NCI-H524 treated with DMSO at 0.1 percent for 48 hours (cell line): Measurements from ENCODE around the gene IL1RL2.

ENCODE experiments used
- DNase-seq: peaks from one replicate; lab custom pipeline; 2025; lab: John Stamatoyannopoulos, UW

Gene IL1RL2

GRCh38 chr2:102158011-102158755, 28.6 kb upstream of the IL1RL2 start:
- no peak for DNase-seq

GRCh38 chr2:102159295-102159694, 27.5 kb upstream of the IL1RL2 start:
- no peak for DNase-seq

GRCh38 chr2:102166189-102166845, 20.5 kb upstream of the IL1RL2 start:
- no peak for DNase-seq

- DNase-seq, result no peak
These were observed 18.6 kb upstream of the IL1RL2 start for GRCh38 chr2:102168026-102168771.

GRCh38 chr2:102171946-102172345, 14.9 kb upstream of the IL1RL2 start:
- DNase-seq, result no peak

- DNase-seq, result no peak
These were observed 14.1 kb upstream of the IL1RL2 start for GRCh38 chr2:102172745-102173144.

- no peak for DNase-seq
These were observed 10.7 kb upstream of the IL1RL2 start for GRCh38 chr2:102176172-102176571.

GRCh38 chr2:102177814-102178478, 8.9 kb upstream of the IL1RL2 start:
- no peak for DNase-seq

- no peak for DNase-seq
These were observed 7.8 kb upstream of the IL1RL2 start for GRCh38 chr2:102179061-102179460.

- no peak for DNase-seq
These were observed 6.8 kb upstream of the IL1RL2 start for GRCh38 chr2:102179788-102180686.

GRCh38 chr2:102180687-102180999, 6.2 kb upstream of the IL1RL2 start:
- no peak for DNase-seq

- no peak for DNase-seq
These were observed 5.4 kb upstream of the IL1RL2 start for GRCh38 chr2:102181376-102181775.

GRCh38 chr2:102181919-102182635, 4.7 kb upstream of the IL1RL2 start:
- DNase-seq, result no peak

- no peak for DNase-seq
These were observed 2.8 kb upstream of the IL1RL2 start for GRCh38 chr2:102184018-102184417.

GRCh38 chr2:102184568-102184967, 2.3 kb upstream of the IL1RL2 start:
- DNase-seq, result no peak

- no peak for DNase-seq
These were observed 1.5 kb upstream of the IL1RL2 start for GRCh38 chr2:102185347-102185746.

GRCh38 chr2:102187496-102188150, 800 bp downstream of the IL1RL2 start:
- no peak for DNase-seq

- no peak for DNase-seq
These were observed 3.7 kb downstream of the IL1RL2 start for GRCh38 chr2:102190430-102191107.

- DNase-seq, result no peak
These were observed 4.7 kb downstream of the IL1RL2 start for GRCh38 chr2:102191501-102191900.

- no peak for DNase-seq
These were observed 6.3 kb downstream of the IL1RL2 start for GRCh38 chr2:102193074-102193473.
